Thyroid gland (tissue), 4 donors: Measurements from ENCODE around the gene ACAP1.

Experiments used
- POLR2A ChIP-seq, 2 donors: fragments of 450-650 bp; IDR thresholded peaks; one replicate each; pipeline ENCODE4 v1.6.1; 2017; ENCODE audit warnings: antibody characterized with exemption in 2 of 2, mild to moderate bottlenecking in 2 of 2, moderate library complexity in 1 of 2
- TF ChIP-seq, protein P1 (sequence below), 6 experiments: fragments of 200-600 bp in 3 of 6; fragments of 450-650 bp in 3 of 6; sonication (generic) in 3 of 6; IDR thresholded peaks; one replicate each; pipeline ENCODE4 v1.5.1; 2016 to 2019; ENCODE audit warnings: antibody characterized with exemption in 6 of 6, mild to moderate bottlenecking in 2 of 6, inconsistent platforms in 1 of 6, moderate library complexity in 1 of 6

DNA sequence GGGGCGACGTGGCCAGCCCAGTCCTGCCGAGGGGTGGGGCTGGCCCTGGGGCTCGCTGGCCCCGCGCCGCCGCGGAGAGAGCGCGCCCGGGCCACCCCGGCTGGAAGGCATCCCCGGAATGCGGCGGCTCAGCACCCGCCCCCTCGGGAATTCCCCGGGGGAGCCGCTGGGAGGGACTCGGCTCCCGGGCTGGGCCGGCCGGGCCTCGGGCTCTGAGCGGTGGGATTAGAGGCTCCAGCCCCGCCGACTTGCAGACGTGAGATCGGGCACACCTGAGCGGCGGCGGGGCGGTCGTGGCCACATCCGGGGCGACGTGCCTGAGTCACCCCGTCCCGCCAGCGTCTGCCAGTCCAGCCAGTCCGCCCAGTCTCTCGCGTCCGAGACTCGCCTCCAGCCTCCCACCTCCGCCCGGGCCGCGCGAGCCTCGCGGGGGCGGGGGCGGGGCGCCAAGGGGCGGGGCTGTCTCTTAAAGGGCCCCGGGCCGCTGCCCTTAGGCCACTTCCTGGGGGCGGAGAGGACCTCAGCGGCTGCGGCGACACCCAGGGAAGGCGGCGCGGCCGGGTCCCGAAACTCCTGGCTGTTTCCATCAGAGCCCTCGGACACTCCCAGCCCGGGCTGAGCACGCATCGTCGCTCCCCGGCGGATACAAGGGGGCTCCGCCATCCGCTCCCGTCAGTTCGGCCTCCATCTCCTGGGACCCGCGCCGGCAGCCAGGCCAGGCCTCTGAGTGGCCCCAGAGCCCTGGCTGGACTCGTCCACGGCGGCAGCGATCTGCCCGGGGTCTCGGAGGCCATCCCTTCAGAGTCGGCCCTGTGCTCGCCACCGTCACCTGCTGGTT lies 15.6 kb downstream of the ACAP1 start, which contains the start of gene KCTD11:
- TF ChIP-seq POLR2A (IDR thresholded peaks at IDR 0.05), result peak in 1 of 2 donors; percentile 82
- TF ChIP-seq, protein P1, sequence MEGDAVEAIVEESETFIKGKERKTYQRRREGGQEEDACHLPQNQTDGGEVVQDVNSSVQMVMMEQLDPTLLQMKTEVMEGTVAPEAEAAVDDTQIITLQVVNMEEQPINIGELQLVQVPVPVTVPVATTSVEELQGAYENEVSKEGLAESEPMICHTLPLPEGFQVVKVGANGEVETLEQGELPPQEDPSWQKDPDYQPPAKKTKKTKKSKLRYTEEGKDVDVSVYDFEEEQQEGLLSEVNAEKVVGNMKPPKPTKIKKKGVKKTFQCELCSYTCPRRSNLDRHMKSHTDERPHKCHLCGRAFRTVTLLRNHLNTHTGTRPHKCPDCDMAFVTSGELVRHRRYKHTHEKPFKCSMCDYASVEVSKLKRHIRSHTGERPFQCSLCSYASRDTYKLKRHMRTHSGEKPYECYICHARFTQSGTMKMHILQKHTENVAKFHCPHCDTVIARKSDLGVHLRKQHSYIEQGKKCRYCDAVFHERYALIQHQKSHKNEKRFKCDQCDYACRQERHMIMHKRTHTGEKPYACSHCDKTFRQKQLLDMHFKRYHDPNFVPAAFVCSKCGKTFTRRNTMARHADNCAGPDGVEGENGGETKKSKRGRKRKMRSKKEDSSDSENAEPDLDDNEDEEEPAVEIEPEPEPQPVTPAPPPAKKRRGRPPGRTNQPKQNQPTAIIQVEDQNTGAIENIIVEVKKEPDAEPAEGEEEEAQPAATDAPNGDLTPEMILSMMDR (IDR thresholded peaks at IDR 0.05), result peak in 3 of 6 experiments; percentile 30 to 55 (median 39)
